ENCODE measurements around the gene DNAJA4.

The DNAJA4 gene

GRCh38 chr15:78313383-78313782, 49.0 kb downstream of the DNAJA4 start:
- no peak for DNase-seq (ENCODE audit: low read depth in 1 of 2, low spot score in 1 of 2)

- no peak for DNase-seq (ENCODE audit: low read depth in 1 of 2, low spot score in 1 of 2)
Measured at GRCh38 chr15:78314181-78314581, 49.8 kb downstream of the DNAJA4 start.

DNA sequence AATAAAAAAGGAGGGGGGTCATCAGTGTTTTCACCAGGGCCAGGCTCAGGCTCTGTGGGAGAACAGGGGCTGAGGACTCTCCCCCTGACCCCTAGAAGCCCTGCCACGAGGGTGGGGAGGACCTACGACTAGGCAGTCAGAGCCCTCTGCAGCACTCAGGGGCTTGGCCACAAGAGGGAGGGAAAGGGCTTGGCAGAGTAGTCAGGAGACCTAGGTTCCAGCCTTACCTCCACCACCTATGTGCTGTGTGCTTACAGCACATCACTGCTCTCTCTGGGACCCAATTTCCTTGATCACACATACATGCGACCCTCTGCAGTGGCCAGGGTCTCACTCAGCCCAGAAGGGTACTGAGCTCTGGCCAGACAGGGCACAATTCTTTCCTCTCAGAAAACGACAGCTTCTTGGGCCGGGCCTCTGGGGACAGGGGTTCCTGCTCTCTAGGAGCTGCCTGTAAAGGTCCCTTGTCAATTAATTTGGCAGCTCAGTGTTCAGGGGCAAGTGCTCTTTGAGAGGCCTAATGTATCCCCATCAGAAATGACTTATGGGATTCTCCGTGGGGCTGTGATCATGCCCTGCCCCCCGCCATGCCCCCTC, 51.4 kb downstream of the DNAJA4 start:
- DNase-seq (ENCODE audit: low read depth in 1 of 2, low spot score in 1 of 2), result no peak

GRCh38 chr15:78316283-78317083, 52.1 kb downstream of the DNAJA4 start:
- DNase-seq (ENCODE audit: low read depth in 1 of 2, low spot score in 1 of 2), result no peak

- no peak for DNase-seq (ENCODE audit: low read depth in 1 of 2, low spot score in 1 of 2)
Measured at GRCh38 chr15:78317145-78317836, 52.9 kb downstream of the DNAJA4 start.

GRCh38 chr15:78319588-78319987, 55.2 kb downstream of the DNAJA4 start:
- DNase-seq (ENCODE audit: low read depth in 1 of 2, low spot score in 1 of 2), result no peak

GRCh38 chr15:78320183-78320582, 55.8 kb downstream of the DNAJA4 start:
- no peak for DNase-seq (ENCODE audit: low read depth in 1 of 2, low spot score in 1 of 2)

DNA sequence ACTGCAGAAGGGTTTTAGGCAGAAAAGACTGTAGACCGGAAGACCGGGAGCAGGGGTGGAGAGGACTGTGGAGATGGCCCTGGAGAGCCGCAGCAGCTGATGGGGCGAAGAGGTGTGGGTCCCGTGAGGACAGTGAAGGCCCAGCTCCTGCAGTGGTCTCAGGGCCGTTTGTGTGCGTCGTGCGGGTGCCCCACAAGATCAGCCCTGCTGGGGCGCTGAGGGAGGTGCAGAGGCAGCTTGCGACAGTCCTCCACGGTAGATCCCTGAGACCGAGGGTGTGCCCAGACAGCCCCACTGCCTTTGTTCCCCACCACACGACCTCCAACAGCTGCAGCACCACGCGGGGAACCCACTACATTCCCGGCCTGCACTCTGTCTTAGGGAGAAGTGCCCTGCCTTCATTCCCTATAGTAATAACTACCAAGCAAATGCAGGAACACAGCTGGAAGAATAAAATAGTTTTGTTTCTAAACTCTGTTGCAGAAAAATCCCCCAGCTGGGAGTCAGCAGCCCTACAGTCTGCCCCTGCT, 56.7 kb downstream of the DNAJA4 start:
- no peak for DNase-seq (ENCODE audit: low read depth in 1 of 2, low spot score in 1 of 2)

DNA sequence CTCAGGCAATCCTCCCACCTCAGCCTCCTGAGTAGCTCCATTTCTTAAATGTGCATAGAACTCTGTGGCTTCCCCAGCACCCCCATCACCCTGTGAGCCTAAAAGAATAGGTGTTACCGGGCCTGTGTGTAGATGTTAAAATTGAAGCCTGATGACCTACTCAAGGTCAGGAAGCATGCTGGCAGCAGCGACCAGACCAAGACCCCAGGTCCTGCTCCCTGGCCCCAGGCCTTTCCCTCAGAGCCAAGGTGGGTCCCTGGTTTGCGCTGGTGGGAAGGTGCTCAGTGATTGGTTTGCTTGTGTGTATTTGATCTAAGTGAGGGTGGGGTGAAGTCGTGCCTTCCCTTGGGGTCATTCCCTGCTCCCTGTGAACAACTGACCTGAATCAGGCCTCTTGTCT, 57.4 kb downstream of the DNAJA4 start:
- DNase-seq (ENCODE audit: low read depth in 1 of 2, low spot score in 1 of 2), result no peak

GRCh38 chr15:78322243-78322642, 57.9 kb downstream of the DNAJA4 start:
- DNase-seq (ENCODE audit: low read depth in 1 of 2, low spot score in 1 of 2), result no peak

GRCh38 chr15:78322724-78323521, 58.6 kb downstream of the DNAJA4 start:
- no peak for DNase-seq (ENCODE audit: low read depth in 1 of 2, low spot score in 1 of 2)

DNA sequence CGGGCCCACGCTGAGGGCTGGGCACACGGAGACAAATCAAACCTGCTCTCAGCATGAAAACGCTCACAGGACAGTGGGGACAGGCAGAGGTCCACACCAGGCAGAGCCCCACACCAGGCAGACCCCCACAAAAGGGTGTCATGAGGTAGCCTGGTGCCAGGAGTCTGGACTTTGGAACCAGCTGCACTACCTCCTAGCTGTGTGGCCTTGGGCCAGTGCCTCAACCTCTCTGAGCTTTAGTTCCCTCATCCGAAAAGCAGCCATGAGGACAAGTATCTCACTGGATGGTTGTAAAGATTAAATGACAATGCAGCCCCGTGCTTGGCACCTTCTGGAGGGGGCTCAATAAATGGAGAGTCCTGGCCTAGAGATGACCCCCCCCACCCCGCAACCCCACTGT, 59.3 kb downstream of the DNAJA4 start:
- no peak for DNase-seq (ENCODE audit: low read depth in 1 of 2, low spot score in 1 of 2)

GRCh38 chr15:78324144-78324543, 59.8 kb downstream of the DNAJA4 start:
- no peak for DNase-seq (ENCODE audit: low read depth in 1 of 2, low spot score in 1 of 2)

DNA sequence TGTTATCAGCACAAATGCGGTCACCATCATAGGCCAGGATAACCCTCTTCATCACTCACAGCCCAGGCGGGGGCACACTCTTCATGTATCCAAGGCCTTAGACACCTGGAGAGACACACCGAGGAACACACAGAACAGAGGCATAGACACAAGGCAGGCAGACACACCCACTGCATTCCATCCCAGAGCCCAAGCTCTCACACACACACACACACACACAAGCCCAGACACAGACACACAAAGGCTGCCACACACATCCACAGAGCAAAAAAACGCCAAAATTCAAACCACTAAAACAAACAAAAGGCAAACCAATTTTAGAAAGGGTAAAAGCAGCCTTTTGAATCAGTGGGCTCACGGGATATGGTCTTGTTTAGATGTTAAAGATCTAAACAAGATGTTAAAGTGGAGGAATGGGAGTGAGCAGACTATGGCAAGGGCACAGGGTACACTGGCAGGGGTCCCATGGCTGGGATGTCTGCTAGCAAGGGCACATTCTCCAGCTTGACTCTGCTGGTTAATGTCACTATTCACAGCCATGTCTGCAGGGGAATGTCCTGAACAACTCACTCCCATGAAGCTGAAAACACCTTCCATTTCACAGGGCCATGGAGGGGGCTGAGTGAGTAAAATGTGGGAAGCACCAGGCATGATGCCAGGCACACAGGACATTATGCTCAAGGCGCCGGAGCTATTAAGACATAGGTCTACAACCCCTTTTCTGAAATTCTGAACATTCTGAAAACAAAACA, 60.9 kb downstream of the DNAJA4 start:
- no peak for DNase-seq (ENCODE audit: low read depth in 1 of 2, low spot score in 1 of 2)

- DNase-seq (ENCODE audit: low read depth in 1 of 2, low spot score in 1 of 2), result no peak
Measured at GRCh38 chr15:78327466-78327865, 63.1 kb downstream of the DNAJA4 start.

DNA sequence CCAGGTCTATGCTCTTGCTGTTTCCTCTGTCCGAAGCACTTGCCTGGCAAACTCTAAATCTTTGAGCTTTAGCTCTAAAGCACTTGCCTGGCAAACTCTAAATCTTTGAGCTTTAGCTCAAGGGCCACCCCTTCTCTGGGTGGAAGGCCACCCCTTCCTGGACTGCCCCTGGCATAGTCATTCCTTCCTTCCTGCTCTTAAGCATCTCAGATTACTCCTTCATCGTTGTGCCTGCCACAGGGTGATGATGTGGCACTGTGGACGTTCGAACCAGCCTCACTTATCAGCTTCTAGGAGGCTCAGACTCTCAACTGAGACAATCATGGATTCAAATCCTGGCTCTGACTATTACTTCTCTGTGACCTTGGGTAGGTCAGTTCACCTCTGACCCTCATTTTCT, 65.3 kb downstream of the DNAJA4 start:
- DNase-seq (ENCODE audit: low read depth in 1 of 2, low spot score in 1 of 2), result no peak

All from activated CD4-positive, alpha-beta T cell treated with anti-CD3 and anti-CD28 coated beads, Interleukin-2, amount 50 U/mL, for 24 hours (primary cell).